Gastrocnemius medialis (tissue), 4 donors: ENCODE results near the gene PHF10. TPM values are rescaled to one million over a fixed set of nuclear protein-coding genes. Genes with fewer than 3 reads are reported as not detected.

Experiments used
- ATAC-seq, 2 donors: fragments of 150-250 bp; one replicate each; pipeline ENCODE4 v1.9.1; 2016
- DNase-seq, 2 donors: peaks; one replicate each; pipeline ENCODE4 v3.0.0-alpha.2; 2019
- H3K27ac ChIP-seq, 4 donors: fragments of 200-600 bp; sonication (generic); 1 replicate in 1 of 4; 2 replicates in 3 of 4; pipeline ENCODE4 v1.5.1; 2016 to 2018; ENCODE audit warnings: mild to moderate bottlenecking in 2 of 4, moderate library complexity in 1 of 4
- H3K27me3 ChIP-seq, 3 donors: fragments of 200-600 bp; sonication (generic) in 2 of 3; 1 replicate in 1 of 3; 2 replicates in 2 of 3; pipeline versions ENCODE4 v1.5.1 to v1.6.0; 2016 to 2019; ENCODE audit warnings: mild to moderate bottlenecking in 1 of 3, moderate library complexity in 1 of 3
- H3K36me3 ChIP-seq, 2 donors: fragments of 200-600 bp; sonication (generic) in 1 of 2; one replicate each; pipeline ENCODE4 v1.5.1; 2017 to 2018
- H3K4me1 ChIP-seq, 2 donors: fragments of 200-600 bp; sonication (generic) in 1 of 2; one replicate each; pipeline ENCODE4 v1.5.1; 2016 to 2017; ENCODE audit warnings: mild to moderate bottlenecking in 2 of 2
- H3K4me3 ChIP-seq, 4 donors: fragments of 200-600 bp; sonication (generic) in 3 of 4; 1 replicate in 1 of 4; 2 replicates in 3 of 4; pipeline ENCODE4 v1.5.1; 2016 to 2019; ENCODE audit warnings: mild to moderate bottlenecking in 2 of 4
- H3K9me3 ChIP-seq, 3 donors: fragments of 200-600 bp; sonication (generic) in 2 of 3; 1 replicate in 1 of 3; 2 replicates in 2 of 3; pipeline ENCODE4 v1.5.1; 2016 to 2019
- POLR2A ChIP-seq, 2 donors: fragments of 450-650 bp; IDR thresholded peaks; one replicate each; pipeline ENCODE4 v1.6.1; 2017; ENCODE audit warnings: antibody characterized with exemption in 2 of 2, mild to moderate bottlenecking in 2 of 2, moderate library complexity in 2 of 2
- in situ Hi-C, 4 donors: fragments of 200-750 bp; cut with MboI; loops; one replicate each; pipeline versions ENCODE4 v1.15.0 to v1.8.0; 2017; ENCODE audit warnings: low sequenced_read_pairs in 4 of 4
- intact Hi-C: fragments of 100-400 bp; cut with DNase I; formaldehyde crosslinking; loops from one replicate; pipeline ENCODE4 v1.15.1; 2023; ENCODE audit warnings: low total_unique reads
- total RNA-seq, 4 donors: library from RNA; depleted of rRNA; stranded (reverse); fragments of >200 nt; gene quantifications; one replicate each; pipeline versions ENCODE4 v1.1.0 to v1.2.3, GENCODE V29; 2016
- TF ChIP-seq, protein P1 (sequence below), 5 experiments: fragments of 450-650 bp in 3 of 5; fragments of 200-600 bp in 2 of 5; sonication (generic) in 2 of 5; IDR thresholded peaks in 4 of 5; conservative IDR thresholded peaks in 1 of 5; 1 replicate in 4 of 5; 2 replicates in 1 of 5; pipeline ENCODE4 v1.5.1; 2016 to 2019; ENCODE audit warnings: antibody characterized with exemption in 5 of 5, mild to moderate bottlenecking in 3 of 5, moderate library complexity in 3 of 5

The PHF10 gene
- total RNA-seq, 4 donors from 2014 or later = 40.1 to 58.1 (median 49.0) TPM

DNA sequence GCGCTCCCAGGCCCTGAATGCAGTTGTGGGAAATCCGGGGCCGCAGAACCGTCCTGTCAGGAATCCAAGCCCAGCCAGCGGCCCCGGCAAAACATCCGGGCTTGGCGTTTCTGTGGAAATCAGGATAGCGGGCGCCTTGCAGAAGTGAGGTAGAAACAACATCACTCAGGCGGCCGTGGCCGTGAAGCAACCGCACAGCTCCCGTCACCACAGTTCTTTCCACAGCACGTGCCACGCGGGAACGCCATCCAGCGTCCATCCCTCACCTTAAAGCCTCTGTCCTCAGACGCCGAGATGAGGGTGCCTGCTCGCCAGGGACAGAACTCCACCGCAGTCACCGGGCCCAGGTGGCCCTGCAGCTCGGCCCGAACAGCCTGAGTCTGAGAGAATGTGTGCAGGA is 56.6 kb downstream of the PHF10 start:
- Histone ChIP-seq H3K4me1 (no peaks in the 10 kb centered on the region), H3K27me3 (no peaks in the 10 kb centered on the region), H3K9me3 (no peaks in the 10 kb centered on the region), H3K27ac (no peak overlapping the region), H3K4me3 (no peak overlapping the region), H3K36me3 (peaks cover 0 to 24% of the 10 kb centered on the region in 2 donors)
- DNase-seq (no peak), ATAC-seq (no peak)
- no peak for TF ChIP-seq POLR2A (IDR thresholded peaks at IDR 0.05)
- TF ChIP-seq, protein P1, sequence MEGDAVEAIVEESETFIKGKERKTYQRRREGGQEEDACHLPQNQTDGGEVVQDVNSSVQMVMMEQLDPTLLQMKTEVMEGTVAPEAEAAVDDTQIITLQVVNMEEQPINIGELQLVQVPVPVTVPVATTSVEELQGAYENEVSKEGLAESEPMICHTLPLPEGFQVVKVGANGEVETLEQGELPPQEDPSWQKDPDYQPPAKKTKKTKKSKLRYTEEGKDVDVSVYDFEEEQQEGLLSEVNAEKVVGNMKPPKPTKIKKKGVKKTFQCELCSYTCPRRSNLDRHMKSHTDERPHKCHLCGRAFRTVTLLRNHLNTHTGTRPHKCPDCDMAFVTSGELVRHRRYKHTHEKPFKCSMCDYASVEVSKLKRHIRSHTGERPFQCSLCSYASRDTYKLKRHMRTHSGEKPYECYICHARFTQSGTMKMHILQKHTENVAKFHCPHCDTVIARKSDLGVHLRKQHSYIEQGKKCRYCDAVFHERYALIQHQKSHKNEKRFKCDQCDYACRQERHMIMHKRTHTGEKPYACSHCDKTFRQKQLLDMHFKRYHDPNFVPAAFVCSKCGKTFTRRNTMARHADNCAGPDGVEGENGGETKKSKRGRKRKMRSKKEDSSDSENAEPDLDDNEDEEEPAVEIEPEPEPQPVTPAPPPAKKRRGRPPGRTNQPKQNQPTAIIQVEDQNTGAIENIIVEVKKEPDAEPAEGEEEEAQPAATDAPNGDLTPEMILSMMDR (IDR thresholded peaks at IDR 0.05 in 4 of 5, conservative IDR thresholded peaks at IDR 0.05 in 1 of 5) = no peak
- in situ Hi-C loops (no loop called here), intact Hi-C loops (no loop called here)

DNA sequence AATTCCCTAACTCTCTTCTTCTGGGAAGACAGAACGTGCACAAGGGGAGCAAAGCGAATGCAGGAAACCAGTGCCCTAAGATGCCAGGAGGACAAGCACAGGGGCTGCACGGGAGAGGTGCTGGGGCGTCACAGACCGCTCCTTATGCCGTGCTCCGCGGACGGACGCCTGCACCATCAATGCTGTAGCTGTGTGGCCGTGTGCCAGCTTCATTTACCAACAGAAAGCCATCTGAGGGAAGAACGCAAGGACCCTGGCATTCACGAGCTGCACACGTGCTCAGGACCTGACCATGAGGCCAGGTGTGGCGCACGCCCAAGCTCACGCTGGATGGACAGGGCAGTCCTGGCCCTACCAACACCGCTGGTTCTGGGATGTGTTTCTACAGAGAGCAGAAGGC is 57.9 kb downstream of the PHF10 start:
- no peak for TF ChIP-seq POLR2A (IDR thresholded peaks at IDR 0.05)
- TF ChIP-seq, protein P1 (IDR thresholded peaks at IDR 0.05 in 4 of 5, conservative IDR thresholded peaks at IDR 0.05 in 1 of 5) = no peak
- no peak overlapping the region for H3K27ac ChIP-seq
- intact Hi-C loops = no loop called here
- no peak overlapping the region for H3K4me3 ChIP-seq
- ATAC-seq = no peak
- peaks cover 0 to 24% of the 10 kb centered on the region in 2 donors for H3K36me3 ChIP-seq
- in situ Hi-C loops = no loop called here
- no peaks in the 10 kb centered on the region for H3K9me3 ChIP-seq
- no peaks in the 10 kb centered on the region for H3K27me3 ChIP-seq
- no peaks in the 10 kb centered on the region for H3K4me1 ChIP-seq
- DNase-seq = no peak

DNA sequence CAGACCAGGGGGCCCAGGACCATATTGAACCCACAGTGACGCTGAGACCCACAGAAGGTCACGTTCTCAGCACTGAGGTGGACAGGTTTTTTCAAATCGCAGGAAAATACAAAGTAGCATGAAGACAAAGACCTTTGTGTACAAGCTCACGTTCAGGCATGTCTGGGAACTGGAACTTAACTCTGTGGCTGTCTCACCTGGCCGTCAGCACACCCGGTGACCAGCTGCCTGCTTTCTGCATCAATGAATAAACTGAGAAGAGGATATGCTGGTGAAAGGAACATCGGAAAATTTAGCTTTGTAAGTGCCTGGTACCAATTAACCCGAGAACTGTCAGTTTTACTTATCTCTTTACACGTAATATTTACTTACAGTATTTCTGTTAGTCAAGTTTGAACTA is 59.0 kb downstream of the PHF10 start:
- in situ Hi-C loops (no loop called here), intact Hi-C loops (no loop called here)
- Histone ChIP-seq H3K9me3 (no peaks in the 10 kb centered on the region), H3K36me3 (peaks cover 0 to 24% of the 10 kb centered on the region in 2 donors), H3K27ac (no peak overlapping the region), H3K27me3 (no peaks in the 10 kb centered on the region), H3K4me3 (no peak overlapping the region), H3K4me1 (no peaks in the 10 kb centered on the region)
- DNase-seq (no peak), ATAC-seq (no peak)
- TF ChIP-seq, protein P1 (IDR thresholded peaks at IDR 0.05 in 4 of 5, conservative IDR thresholded peaks at IDR 0.05 in 1 of 5) = no peak
- no peak for TF ChIP-seq POLR2A (IDR thresholded peaks at IDR 0.05)

DNA sequence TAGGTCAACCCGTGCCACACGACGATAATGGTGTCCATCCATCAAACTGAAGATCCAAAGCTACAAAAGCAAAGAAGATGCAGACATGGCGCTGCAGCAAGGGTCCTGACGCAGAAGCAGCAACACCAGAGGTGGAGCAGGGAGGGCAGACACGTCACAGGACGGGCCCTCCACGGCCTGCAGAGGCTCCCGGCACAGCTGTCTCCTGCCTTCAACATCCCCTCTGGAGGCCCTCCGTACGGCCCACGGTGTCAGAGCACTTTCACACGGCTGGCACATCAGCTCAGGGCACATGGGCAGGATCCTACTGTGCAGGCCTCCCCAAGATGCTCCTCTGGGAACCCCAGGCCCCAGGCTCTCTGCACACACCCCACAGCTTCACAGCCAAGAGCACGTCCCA is 60.1 kb downstream of the PHF10 start:
- no peak for DNase-seq
- no peak for ATAC-seq
- TF ChIP-seq, protein P1 (IDR thresholded peaks at IDR 0.05 in 4 of 5, conservative IDR thresholded peaks at IDR 0.05 in 1 of 5) = no peak
- no peak for TF ChIP-seq POLR2A (IDR thresholded peaks at IDR 0.05)
- intact Hi-C loops (no loop called here), in situ Hi-C loops (no loop called here)
- H3K9me3 ChIP-seq = no peaks in the 10 kb centered on the region
- no peaks in the 10 kb centered on the region for H3K27me3 ChIP-seq
- H3K36me3 ChIP-seq = peaks cover 0 to 24% of the 10 kb centered on the region in 2 donors
- no peaks in the 10 kb centered on the region for H3K4me1 ChIP-seq
- H3K27ac ChIP-seq = no peak overlapping the region
- H3K4me3 ChIP-seq = no peak overlapping the region

DNA sequence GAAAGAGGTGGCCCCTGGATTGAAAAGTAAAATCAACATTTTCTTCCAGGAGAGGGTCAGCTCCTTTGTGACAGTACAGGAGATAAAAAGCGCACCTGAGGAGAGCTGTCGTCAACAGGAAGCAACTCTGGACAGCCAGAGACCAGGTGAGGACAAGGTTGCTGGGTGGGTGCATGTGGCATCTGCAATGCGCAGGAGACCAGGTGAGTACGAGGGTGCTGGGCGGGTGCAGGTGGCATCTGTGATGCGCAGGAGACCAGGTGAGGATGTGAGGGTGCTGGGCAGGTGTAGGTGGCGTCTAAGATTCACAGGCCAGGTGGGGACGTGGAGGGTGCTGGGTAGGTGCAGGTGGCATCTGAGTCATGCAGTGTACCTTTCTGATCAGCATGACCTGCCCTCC is 60.8 kb downstream of the PHF10 start:
- Histone ChIP-seq H3K4me1 (no peaks in the 10 kb centered on the region), H3K36me3 (peaks cover 0 to 24% of the 10 kb centered on the region in 2 donors), H3K4me3 (no peak overlapping the region), H3K27me3 (no peaks in the 10 kb centered on the region), H3K9me3 (no peaks in the 10 kb centered on the region), H3K27ac (no peak overlapping the region)
- intact Hi-C loops = no loop called here
- no peak for DNase-seq
- no peak for ATAC-seq
- no peak for TF ChIP-seq POLR2A (IDR thresholded peaks at IDR 0.05)
- TF ChIP-seq, protein P1 (IDR thresholded peaks at IDR 0.05 in 4 of 5, conservative IDR thresholded peaks at IDR 0.05 in 1 of 5) = no peak
- in situ Hi-C loops = no loop called here
